ENCODE data around the gene ACP3. TPM values are rescaled to one million over a fixed set of nuclear protein-coding genes. Genes with fewer than 3 reads are reported as not detected.

The ACP3 gene
- total RNA-seq, 4 donors from 2014 or later = 3.2 to 9.7 (median 8.0) TPM

DNA sequence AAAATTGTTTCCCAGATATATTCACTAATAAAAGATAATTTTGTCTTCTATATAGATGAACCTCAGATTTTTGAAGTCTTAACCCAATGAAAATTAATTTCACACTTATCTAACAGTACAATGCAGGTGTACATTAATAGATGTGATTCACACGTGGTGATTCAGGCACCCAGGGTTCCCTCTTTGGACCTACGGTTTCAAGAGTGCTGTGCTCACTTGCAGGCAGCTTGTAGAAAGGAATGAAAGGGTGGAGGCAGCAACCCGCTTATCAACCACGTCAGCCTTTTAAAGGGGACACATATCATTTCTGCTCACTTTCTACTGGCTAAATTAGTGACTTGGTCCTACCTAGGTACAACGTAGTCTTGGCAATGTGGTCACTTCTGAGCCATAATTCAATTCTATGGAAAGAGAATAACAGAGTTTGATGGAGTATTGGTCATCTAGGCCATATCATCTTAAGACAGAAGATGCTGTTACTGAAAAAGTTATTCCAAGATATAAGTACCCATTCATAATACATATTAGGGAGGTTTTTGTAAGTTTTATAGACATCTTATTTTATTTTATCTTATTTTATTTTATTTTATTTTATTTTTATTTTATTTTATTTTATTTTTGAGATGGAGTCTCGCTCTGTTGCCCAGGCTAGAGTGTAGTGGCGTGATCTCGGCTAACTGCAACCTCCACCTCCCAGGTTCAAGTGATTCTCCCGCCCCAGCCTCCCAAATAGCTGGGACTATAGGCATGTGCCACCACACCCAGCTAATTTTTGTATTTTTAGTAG, 37.9 kb downstream of the ACP3 start:
- Histone ChIP-seq H3K4me3 (replicated peaks in 1 of 3) (no peak overlapping the region), H3K4me1 (no peaks in the 10 kb centered on the region), H3K36me3 (no peaks in the 10 kb centered on the region), H3K27ac (no peak overlapping the region), H3K9me3 (no peaks in the 10 kb centered on the region), H3K27me3 (no peaks in the 10 kb centered on the region)
- TF ChIP-seq, protein P1, sequence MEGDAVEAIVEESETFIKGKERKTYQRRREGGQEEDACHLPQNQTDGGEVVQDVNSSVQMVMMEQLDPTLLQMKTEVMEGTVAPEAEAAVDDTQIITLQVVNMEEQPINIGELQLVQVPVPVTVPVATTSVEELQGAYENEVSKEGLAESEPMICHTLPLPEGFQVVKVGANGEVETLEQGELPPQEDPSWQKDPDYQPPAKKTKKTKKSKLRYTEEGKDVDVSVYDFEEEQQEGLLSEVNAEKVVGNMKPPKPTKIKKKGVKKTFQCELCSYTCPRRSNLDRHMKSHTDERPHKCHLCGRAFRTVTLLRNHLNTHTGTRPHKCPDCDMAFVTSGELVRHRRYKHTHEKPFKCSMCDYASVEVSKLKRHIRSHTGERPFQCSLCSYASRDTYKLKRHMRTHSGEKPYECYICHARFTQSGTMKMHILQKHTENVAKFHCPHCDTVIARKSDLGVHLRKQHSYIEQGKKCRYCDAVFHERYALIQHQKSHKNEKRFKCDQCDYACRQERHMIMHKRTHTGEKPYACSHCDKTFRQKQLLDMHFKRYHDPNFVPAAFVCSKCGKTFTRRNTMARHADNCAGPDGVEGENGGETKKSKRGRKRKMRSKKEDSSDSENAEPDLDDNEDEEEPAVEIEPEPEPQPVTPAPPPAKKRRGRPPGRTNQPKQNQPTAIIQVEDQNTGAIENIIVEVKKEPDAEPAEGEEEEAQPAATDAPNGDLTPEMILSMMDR (IDR thresholded peaks at IDR 0.05) = no peak
- TF ChIP-seq POLR2A (IDR thresholded peaks at IDR 0.05) = no peak
- intact Hi-C loops (cut with DNase I) = no loop called here
- WGBS, 2 donors = 80 to 86% methylated on average over 9 of the region's 9 CpGs
- DNase-seq = no peak

DNA sequence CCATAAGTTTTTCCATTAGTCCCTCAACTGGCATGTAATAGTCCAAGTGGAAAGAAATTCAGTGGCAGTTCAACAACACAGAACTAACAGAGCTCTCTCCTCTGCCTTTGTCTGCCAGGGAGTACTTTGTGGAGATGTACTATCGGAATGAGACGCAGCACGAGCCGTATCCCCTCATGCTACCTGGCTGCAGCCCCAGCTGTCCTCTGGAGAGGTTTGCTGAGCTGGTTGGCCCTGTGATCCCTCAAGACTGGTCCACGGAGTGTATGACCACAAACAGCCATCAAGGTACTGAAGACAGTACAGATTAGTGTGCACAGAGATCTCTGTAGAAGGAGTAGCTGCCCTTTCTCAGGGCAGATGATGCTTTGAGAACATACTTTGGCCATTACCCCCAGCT, 39.4 kb downstream of the ACP3 start:
- WGBS, 2 donors = 96% methylated on average over 5 of the region's 5 CpGs
- H3K27ac ChIP-seq = no peak overlapping the region
- intact Hi-C loops (cut with DNase I) = no loop called here
- no peaks in the 10 kb centered on the region for H3K4me1 ChIP-seq
- no peaks in the 10 kb centered on the region for H3K9me3 ChIP-seq
- H3K4me3 ChIP-seq (replicated peaks in 1 of 3) = no peak overlapping the region
- no peak for DNase-seq
- TF ChIP-seq, protein P1 (IDR thresholded peaks at IDR 0.05) = no peak
- TF ChIP-seq POLR2A (IDR thresholded peaks at IDR 0.05) = no peak
- no peaks in the 10 kb centered on the region for H3K36me3 ChIP-seq
- no peaks in the 10 kb centered on the region for H3K27me3 ChIP-seq

GRCh38 chr3:132360717-132361116, 43.5 kb downstream of the ACP3 start:
- H3K27ac ChIP-seq = no peak overlapping the region
- H3K4me1 ChIP-seq = no peaks in the 10 kb centered on the region
- TF ChIP-seq, protein P1 (IDR thresholded peaks at IDR 0.05) = no peak
- TF ChIP-seq POLR2A (IDR thresholded peaks at IDR 0.05) = no peak
- H3K27me3 ChIP-seq = no peaks in the 10 kb centered on the region
- intact Hi-C loops (cut with DNase I) = no loop called here
- no peaks in the 10 kb centered on the region for H3K36me3 ChIP-seq
- H3K4me3 ChIP-seq (replicated peaks in 1 of 3) = no peak overlapping the region
- no peaks in the 10 kb centered on the region for H3K9me3 ChIP-seq
- DNase-seq = no peak
- WGBS, 2 donors = 96 to 100% methylated on average over 1 of the region's 1 CpG

- H3K9me3 ChIP-seq = no peaks in the 10 kb centered on the region
- no peak for DNase-seq
- intact Hi-C loops (cut with DNase I) = no loop called here
- no peak overlapping the region for H3K27ac ChIP-seq
- no peaks in the 10 kb centered on the region for H3K4me1 ChIP-seq
- TF ChIP-seq, protein P1 (IDR thresholded peaks at IDR 0.05) = no peak
- TF ChIP-seq POLR2A (IDR thresholded peaks at IDR 0.05) = no peak
- no peaks in the 10 kb centered on the region for H3K36me3 ChIP-seq
- H3K27me3 ChIP-seq = no peaks in the 10 kb centered on the region
- 84 to 92% methylated on average over 2 of the region's 2 CpGs for WGBS, 2 donors
- H3K4me3 ChIP-seq (replicated peaks in 1 of 3) = no peak overlapping the region
Measured at GRCh38 chr3:132362329-132362728, 45.1 kb downstream of the ACP3 start.

GRCh38 chr3:132368515-132368914, 51.3 kb downstream of the ACP3 start:
- 92 to 93% methylated on average over 2 of the region's 2 CpGs for WGBS, 2 donors
- H3K27me3 ChIP-seq = no peaks in the 10 kb centered on the region
- H3K9me3 ChIP-seq = no peaks in the 10 kb centered on the region
- no peaks in the 10 kb centered on the region for H3K36me3 ChIP-seq
- H3K4me3 ChIP-seq (replicated peaks in 1 of 3) = no peak overlapping the region
- no peaks in the 10 kb centered on the region for H3K4me1 ChIP-seq
- no peak for DNase-seq
- intact Hi-C loops (cut with DNase I) = no loop called here
- H3K27ac ChIP-seq = no peak overlapping the region
- TF ChIP-seq, protein P1 (IDR thresholded peaks at IDR 0.05) = no peak
- TF ChIP-seq POLR2A (IDR thresholded peaks at IDR 0.05) = no peak

Measured in thyroid gland (tissue), 4 donors.